ENCODE results near the gene ANKRD40CL. TPM values are rescaled to one million over a fixed set of nuclear protein-coding genes. Genes with fewer than 3 reads are reported as not detected.
"Not testable (repeated sequence)": the region's sequence is repeated elsewhere in the genome, so short reads cannot be mapped to it uniquely, and the experiment has no call there.

Gene ANKRD40CL
- total and polyA plus RNA-seq, 4 donors = 0.26 to 23.0 TPM; not detected in 2

- H3K4me3 ChIP-seq (ENCODE audit: low read length in 2 of 2) = no peak overlapping the region
- intact Hi-C loops (cut with DNase I) = no loop called here
- WGBS, 2 donors = 51 to 66% methylated on average over 6 of the region's 6 CpGs
- H3K4me1 ChIP-seq (ENCODE audit: control insufficient read depth in 1 of 2, insufficient read depth in 2 of 2, low read length in 2 of 2) = no peaks in the 10 kb centered on the region
- DNase-seq = no peak
- no peaks in the 10 kb centered on the region for H3K36me3 ChIP-seq (ENCODE audit: control insufficient read depth in 1 of 2, insufficient read depth in 2 of 2, low read length in 1 of 2)
- no peaks in the 10 kb centered on the region for H3K27me3 ChIP-seq (ENCODE audit: control insufficient read depth in 1 of 2, insufficient read depth in 2 of 2, low read length in 1 of 2)
- no peak overlapping the region for H3K27ac ChIP-seq (ENCODE audit: low read depth in 1 of 2, low read length in 2 of 2)
- no peaks in the 10 kb centered on the region for H3K9me3 ChIP-seq (ENCODE audit: control insufficient read depth, low read length)
- no peak for ATAC-seq (ENCODE audit: low FRiP score)
Observed at GRCh38 chr17:50805486-50805885, 38.2 kb upstream of the ANKRD40CL start.

- ATAC-seq (ENCODE audit: low FRiP score); intact Hi-C loops (cut with DNase I); H3K36me3 ChIP-seq (ENCODE audit: control insufficient read depth in 1 of 2, insufficient read depth in 2 of 2, low read length in 1 of 2): not testable (repeated sequence)
Observed at GRCh38 chr17:50804749-50805475, 37.6 kb upstream of the ANKRD40CL start.

GRCh38 chr17:50803676-50804075 lies 36.4 kb upstream of the ANKRD40CL start:
- H3K4me3 ChIP-seq (ENCODE audit: low read length in 2 of 2) = no peak overlapping the region
- intact Hi-C loops (cut with DNase I) = no loop called here
- no peak for ATAC-seq (ENCODE audit: low FRiP score)
- WGBS, 2 donors = 88 to 91% methylated on average over 6 of the region's 6 CpGs
- no peaks in the 10 kb centered on the region for H3K36me3 ChIP-seq (ENCODE audit: control insufficient read depth in 1 of 2, insufficient read depth in 2 of 2, low read length in 1 of 2)
- no peak overlapping the region for H3K27ac ChIP-seq (ENCODE audit: low read depth in 1 of 2, low read length in 2 of 2)
- DNase-seq = no peak
- H3K27me3 ChIP-seq (ENCODE audit: control insufficient read depth in 1 of 2, insufficient read depth in 2 of 2, low read length in 1 of 2) = no peaks in the 10 kb centered on the region
- H3K4me1 ChIP-seq (ENCODE audit: control insufficient read depth in 1 of 2, insufficient read depth in 2 of 2, low read length in 2 of 2) = no peaks in the 10 kb centered on the region
- no peaks in the 10 kb centered on the region for H3K9me3 ChIP-seq (ENCODE audit: control insufficient read depth, low read length)

More at GRCh38 chr17:50804749-50805475, 37.6 kb upstream of the ANKRD40CL start:
- not testable (repeated sequence) for H3K27ac ChIP-seq (ENCODE audit: low read depth in 1 of 2, low read length in 2 of 2); DNase-seq; H3K4me3 ChIP-seq (ENCODE audit: low read length in 2 of 2); H3K27me3 ChIP-seq (ENCODE audit: control insufficient read depth in 1 of 2, insufficient read depth in 2 of 2, low read length in 1 of 2); H3K9me3 ChIP-seq (ENCODE audit: control insufficient read depth, low read length); H3K4me1 ChIP-seq (ENCODE audit: control insufficient read depth in 1 of 2, insufficient read depth in 2 of 2, low read length in 2 of 2)
- WGBS, 2 donors = 96 to 97% methylated on average over 13 of the region's 13 CpGs

GRCh38 chr17:50802609-50803571 lies 35.6 kb upstream of the ANKRD40CL start:
- 85 to 87% methylated on average over 12 of the region's 12 CpGs for WGBS, 2 donors
- no peaks in the 10 kb centered on the region for H3K9me3 ChIP-seq (ENCODE audit: control insufficient read depth, low read length)
- no peak for ATAC-seq (ENCODE audit: low FRiP score)
- no peaks in the 10 kb centered on the region for H3K36me3 ChIP-seq (ENCODE audit: control insufficient read depth in 1 of 2, insufficient read depth in 2 of 2, low read length in 1 of 2)
- DNase-seq = no peak
- intact Hi-C loops (cut with DNase I) = no loop called here
- no peak overlapping the region for H3K27ac ChIP-seq (ENCODE audit: low read depth in 1 of 2, low read length in 2 of 2)
- H3K27me3 ChIP-seq (ENCODE audit: control insufficient read depth in 1 of 2, insufficient read depth in 2 of 2, low read length in 1 of 2) = no peaks in the 10 kb centered on the region
- no peaks in the 10 kb centered on the region for H3K4me1 ChIP-seq (ENCODE audit: control insufficient read depth in 1 of 2, insufficient read depth in 2 of 2, low read length in 2 of 2)
- H3K4me3 ChIP-seq (ENCODE audit: low read length in 2 of 2) = no peak overlapping the region

- DNase-seq (no peak), ATAC-seq (ENCODE audit: low FRiP score) (no peak)
- Histone ChIP-seq H3K36me3 (ENCODE audit: control insufficient read depth in 1 of 2, insufficient read depth in 2 of 2, low read length in 1 of 2) (no peaks in the 10 kb centered on the region), H3K4me3 (ENCODE audit: low read length in 2 of 2) (no peak overlapping the region), H3K27me3 (ENCODE audit: control insufficient read depth in 1 of 2, insufficient read depth in 2 of 2, low read length in 1 of 2) (no peaks in the 10 kb centered on the region), H3K27ac (ENCODE audit: low read depth in 1 of 2, low read length in 2 of 2) (no peak overlapping the region), H3K9me3 (ENCODE audit: control insufficient read depth, low read length) (no peaks in the 10 kb centered on the region), H3K4me1 (ENCODE audit: control insufficient read depth in 1 of 2, insufficient read depth in 2 of 2, low read length in 2 of 2) (no peaks in the 10 kb centered on the region)
- 91 to 93% methylated on average over 12 of the region's 12 CpGs for WGBS, 2 donors
- intact Hi-C loops (cut with DNase I) = no loop called here
Observed at GRCh38 chr17:50800196-50800700, 32.9 kb upstream of the ANKRD40CL start.

- WGBS, 2 donors = 93 to 97% methylated on average over 9 of the region's 9 CpGs
- Histone ChIP-seq H3K9me3 (ENCODE audit: control insufficient read depth, low read length) (no peaks in the 10 kb centered on the region), H3K27me3 (ENCODE audit: control insufficient read depth in 1 of 2, insufficient read depth in 2 of 2, low read length in 1 of 2) (no peaks in the 10 kb centered on the region), H3K4me3 (ENCODE audit: low read length in 2 of 2) (no peak overlapping the region), H3K27ac (ENCODE audit: low read depth in 1 of 2, low read length in 2 of 2) (no peak overlapping the region), H3K36me3 (ENCODE audit: control insufficient read depth in 1 of 2, insufficient read depth in 2 of 2, low read length in 1 of 2) (no peaks in the 10 kb centered on the region), H3K4me1 (ENCODE audit: control insufficient read depth in 1 of 2, insufficient read depth in 2 of 2, low read length in 2 of 2) (no peaks in the 10 kb centered on the region)
- DNase-seq (no peak), ATAC-seq (ENCODE audit: low FRiP score) (no peak)
- intact Hi-C loops (cut with DNase I) = no loop called here
Observed at GRCh38 chr17:50799582-50799981, 32.3 kb upstream of the ANKRD40CL start.

- H3K27ac ChIP-seq (ENCODE audit: low read depth in 1 of 2, low read length in 2 of 2) = no peak overlapping the region
- intact Hi-C loops (cut with DNase I) = no loop called here
- no peaks in the 10 kb centered on the region for H3K4me1 ChIP-seq (ENCODE audit: control insufficient read depth in 1 of 2, insufficient read depth in 2 of 2, low read length in 2 of 2)
- H3K4me3 ChIP-seq (ENCODE audit: low read length in 2 of 2) = no peak overlapping the region
- peak; percentile 31 for ATAC-seq (ENCODE audit: low FRiP score)
- H3K27me3 ChIP-seq (ENCODE audit: control insufficient read depth in 1 of 2, insufficient read depth in 2 of 2, low read length in 1 of 2) = no peaks in the 10 kb centered on the region
- no peak for DNase-seq
- H3K36me3 ChIP-seq (ENCODE audit: control insufficient read depth in 1 of 2, insufficient read depth in 2 of 2, low read length in 1 of 2) = no peaks in the 10 kb centered on the region
- H3K9me3 ChIP-seq (ENCODE audit: control insufficient read depth, low read length) = no peaks in the 10 kb centered on the region
- 66 to 69% methylated on average over 18 to 19 of the region's 19 CpGs for WGBS, 2 donors
Observed at GRCh38 chr17:50798424-50799288, 31.3 kb upstream of the ANKRD40CL start.

- WGBS, 2 donors = 63 to 66% methylated on average over 11 of the region's 11 CpGs
- intact Hi-C loops (cut with DNase I) = no loop called here
- H3K27ac ChIP-seq (ENCODE audit: low read depth in 1 of 2, low read length in 2 of 2) = no peak overlapping the region
- no peak for ATAC-seq (ENCODE audit: low FRiP score)
- H3K36me3 ChIP-seq (ENCODE audit: control insufficient read depth in 1 of 2, insufficient read depth in 2 of 2, low read length in 1 of 2) = no peaks in the 10 kb centered on the region
- no peak overlapping the region for H3K4me3 ChIP-seq (ENCODE audit: low read length in 2 of 2)
- H3K4me1 ChIP-seq (ENCODE audit: control insufficient read depth in 1 of 2, insufficient read depth in 2 of 2, low read length in 2 of 2) = no peaks in the 10 kb centered on the region
- no peaks in the 10 kb centered on the region for H3K27me3 ChIP-seq (ENCODE audit: control insufficient read depth in 1 of 2, insufficient read depth in 2 of 2, low read length in 1 of 2)
- no peaks in the 10 kb centered on the region for H3K9me3 ChIP-seq (ENCODE audit: control insufficient read depth, low read length)
- DNase-seq = no peak
Observed at GRCh38 chr17:50797135-50797810, 30.0 kb upstream of the ANKRD40CL start.

Data from aorta (tissue), 5 donors.